ENCODE results near the gene ZNF526.

DNA sequence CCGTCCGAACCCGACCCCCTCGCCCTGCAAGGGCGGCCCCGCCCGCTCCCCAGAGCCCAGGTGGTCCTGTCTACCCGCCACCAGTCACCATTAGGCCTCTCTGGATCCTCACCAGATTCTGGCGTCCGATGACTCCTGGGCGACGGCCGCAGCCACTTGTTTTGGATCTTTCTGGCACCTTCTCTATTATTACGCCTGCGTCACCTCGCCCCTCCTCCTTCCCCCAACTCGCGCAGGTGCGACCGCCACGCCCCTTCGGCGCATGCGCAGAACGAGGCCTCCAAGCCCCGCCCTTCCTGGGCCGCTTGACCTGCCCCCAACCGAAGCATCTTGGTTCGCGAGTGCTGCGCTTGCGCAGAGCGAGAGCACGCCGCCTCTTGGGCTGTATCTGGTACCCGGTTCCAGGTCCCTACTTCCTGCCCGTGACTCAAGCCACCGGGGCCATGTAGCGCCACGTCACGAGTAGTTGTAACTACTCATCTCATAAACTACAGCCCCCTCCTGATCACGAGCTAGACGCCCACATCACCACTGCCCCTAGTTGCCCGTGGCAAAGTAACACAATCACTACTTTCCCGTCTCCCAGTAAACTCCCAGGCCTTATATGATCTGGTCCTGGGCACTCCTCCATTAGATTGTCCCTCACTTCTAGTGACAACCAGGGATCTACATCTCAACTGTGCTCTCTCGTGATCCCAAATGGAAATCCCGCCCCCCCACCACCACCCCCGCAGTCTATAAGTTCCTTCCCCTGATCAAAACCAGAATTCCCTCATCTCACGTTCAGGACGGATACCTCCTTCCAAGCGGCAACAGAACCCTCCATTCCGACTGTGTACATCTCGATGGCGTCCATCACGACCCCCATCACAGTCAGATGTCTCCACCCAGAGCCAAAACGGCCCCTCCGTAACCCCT is 2.3 kb upstream of the ZNF526 start, which contains the start of gene DEDD2:
- TF ChIP-seq CTCF (IDR thresholded peaks at IDR 0.05) (peak in 1 of 7 experiments; percentile 1), POLR2A (IDR thresholded peaks at IDR 0.05) (peak; percentile 82 to 93 (median 92))

Measured in body of pancreas (tissue), 4 donors.